GM12865 (cell line): Measurements from ENCODE around the gene ARHGEF25.
"Not testable (repeated sequence)": the region's sequence is repeated elsewhere in the genome, so short reads cannot be mapped to it uniquely, and the experiment has no call there.

Experiments
- DNase-seq: peaks from one replicate; pipeline ENCODE4 v3.0.0; 2010; ENCODE audit warnings: low read depth
- H3K4me3 ChIP-seq: 2 replicates; pipeline ENCODE4 v1.5.1; 2011; ENCODE audit warnings: mild to moderate bottlenecking, low read depth, low read length, control low read depth
- TF ChIP-seq, protein P1 (sequence below): IDR thresholded peaks from 2 replicates; pipeline ENCODE4 v1.5.1; 2011; ENCODE audit warnings: low read length, control low read depth, low read depth, inconsistent platforms; ENCODE audit not compliant: insufficient read depth; ENCODE audit errors: missing control alignments

The ARHGEF25 gene

DNA sequence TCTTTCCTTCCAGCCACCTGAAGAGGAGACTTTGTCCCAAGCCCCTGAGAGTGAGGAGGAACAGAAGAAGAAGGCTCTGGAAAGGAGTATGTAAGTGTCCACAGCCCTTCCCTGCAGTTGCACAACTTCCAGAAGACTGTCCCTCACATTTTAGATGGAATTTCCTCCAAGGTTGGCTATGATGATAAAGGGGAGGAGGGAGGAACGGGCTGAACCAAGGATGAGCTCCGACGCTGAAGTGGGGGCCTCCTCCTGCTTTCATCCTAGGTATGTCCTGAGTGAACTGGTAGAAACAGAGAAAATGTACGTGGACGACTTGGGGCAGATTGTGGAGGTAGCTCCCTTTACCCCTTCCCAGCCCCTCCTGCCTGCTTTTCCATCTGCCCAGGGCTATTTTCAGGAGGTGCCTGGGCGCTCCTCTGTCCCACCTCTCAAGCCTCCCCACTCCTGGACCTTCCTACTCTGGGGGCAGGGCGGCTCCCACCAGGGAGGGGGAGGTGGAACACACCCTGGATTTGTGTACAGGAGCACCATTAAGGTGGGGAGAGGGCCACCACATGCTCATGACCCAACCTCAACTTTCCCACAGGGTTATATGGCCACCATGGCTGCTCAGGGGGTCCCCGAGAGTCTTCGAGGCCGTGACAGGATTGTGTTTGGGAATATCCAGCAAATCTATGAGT, 2.3 kb downstream of the ARHGEF25 start:
- H3K4me3 ChIP-seq: no peak overlapping the region
- TF ChIP-seq, protein P1, sequence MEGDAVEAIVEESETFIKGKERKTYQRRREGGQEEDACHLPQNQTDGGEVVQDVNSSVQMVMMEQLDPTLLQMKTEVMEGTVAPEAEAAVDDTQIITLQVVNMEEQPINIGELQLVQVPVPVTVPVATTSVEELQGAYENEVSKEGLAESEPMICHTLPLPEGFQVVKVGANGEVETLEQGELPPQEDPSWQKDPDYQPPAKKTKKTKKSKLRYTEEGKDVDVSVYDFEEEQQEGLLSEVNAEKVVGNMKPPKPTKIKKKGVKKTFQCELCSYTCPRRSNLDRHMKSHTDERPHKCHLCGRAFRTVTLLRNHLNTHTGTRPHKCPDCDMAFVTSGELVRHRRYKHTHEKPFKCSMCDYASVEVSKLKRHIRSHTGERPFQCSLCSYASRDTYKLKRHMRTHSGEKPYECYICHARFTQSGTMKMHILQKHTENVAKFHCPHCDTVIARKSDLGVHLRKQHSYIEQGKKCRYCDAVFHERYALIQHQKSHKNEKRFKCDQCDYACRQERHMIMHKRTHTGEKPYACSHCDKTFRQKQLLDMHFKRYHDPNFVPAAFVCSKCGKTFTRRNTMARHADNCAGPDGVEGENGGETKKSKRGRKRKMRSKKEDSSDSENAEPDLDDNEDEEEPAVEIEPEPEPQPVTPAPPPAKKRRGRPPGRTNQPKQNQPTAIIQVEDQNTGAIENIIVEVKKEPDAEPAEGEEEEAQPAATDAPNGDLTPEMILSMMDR: no peak
- no peak for DNase-seq

DNA sequence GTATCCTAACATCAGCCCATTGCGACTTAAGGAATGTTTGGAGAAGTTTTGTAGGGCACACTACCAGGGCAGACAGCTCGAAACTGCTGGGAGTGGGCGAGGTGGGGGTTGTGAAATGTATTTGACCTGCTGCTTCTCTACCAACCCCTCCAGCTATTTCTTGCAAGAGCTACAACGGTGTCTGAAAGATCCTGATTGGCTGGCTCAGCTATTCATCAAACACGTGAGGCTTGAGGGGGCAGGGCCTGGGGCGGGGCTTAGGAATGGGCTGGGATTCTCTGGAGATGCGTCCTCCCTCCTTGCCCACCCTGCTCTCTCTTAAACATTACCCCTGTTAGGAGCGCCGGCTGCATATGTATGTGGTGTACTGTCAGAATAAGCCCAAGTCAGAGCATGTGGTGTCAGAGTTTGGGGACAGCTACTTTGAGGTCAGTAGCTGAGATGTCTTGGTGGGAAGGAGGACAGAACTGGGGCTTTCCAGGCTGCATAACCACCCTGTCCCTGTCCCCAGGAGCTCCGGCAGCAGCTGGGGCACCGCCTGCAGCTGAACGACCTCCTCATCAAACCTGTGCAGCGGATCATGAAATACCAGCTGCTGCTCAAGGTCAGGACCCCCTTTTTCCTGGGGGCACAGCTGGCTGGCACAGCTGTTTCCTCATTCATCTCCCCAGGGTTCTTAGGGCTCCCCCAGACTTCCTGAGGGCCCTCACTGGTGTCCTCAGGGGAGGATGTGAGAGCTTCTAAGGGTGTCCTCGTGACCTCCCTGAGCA, 3.1 kb downstream of the ARHGEF25 start:
- TF ChIP-seq, protein P1: no peak
- peak overlapping the region; percentile 18 for H3K4me3 ChIP-seq
- DNase-seq: peak; percentile 80

DNA sequence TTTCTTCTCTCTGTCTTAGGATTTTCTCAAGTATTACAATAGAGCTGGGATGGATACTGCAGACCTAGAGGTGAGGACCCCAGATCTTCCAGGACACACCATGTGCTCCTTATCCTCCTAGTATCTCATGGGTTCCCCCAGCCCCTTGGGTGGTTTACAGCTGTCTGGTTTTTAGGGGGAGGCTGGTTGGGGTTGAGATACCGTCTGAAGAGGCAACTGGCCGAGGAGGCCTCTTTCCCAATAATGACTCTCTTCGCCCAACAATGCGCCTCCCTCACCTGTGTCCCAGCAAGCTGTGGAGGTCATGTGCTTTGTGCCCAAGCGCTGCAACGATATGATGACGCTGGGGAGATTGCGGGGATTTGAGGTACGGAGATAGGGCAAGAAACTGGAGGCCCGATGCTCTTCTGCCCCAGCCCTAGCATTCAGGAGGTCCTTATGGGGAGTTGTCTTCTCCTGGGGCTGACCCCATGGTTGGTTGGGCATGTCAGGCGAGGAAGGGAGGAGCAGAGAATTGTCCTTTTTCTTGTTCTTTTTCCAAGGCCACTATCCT, 3.8 kb downstream of the ARHGEF25 start:
- no peak for DNase-seq
- no peak overlapping the region for H3K4me3 ChIP-seq
- TF ChIP-seq, protein P1: no peak

DNA sequence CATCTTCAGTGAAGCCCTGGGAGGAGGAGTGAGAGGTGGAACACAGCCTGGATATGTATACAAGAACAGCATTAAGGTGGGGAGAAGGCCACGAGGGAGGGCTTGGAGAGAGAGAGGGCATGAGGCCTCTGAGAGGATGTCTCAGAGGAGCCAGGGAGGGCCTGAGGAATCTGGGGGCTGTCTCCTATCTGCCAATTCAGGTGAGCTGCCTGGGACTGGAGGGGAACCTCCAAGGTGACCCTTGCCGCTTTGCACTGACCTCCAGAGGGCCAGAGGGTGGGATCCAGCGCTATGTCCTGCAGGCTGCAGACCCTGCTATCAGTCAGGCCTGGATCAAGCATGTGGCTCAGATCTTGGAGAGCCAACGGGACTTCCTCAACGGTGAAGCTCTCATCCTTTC, 4.4 kb downstream of the ARHGEF25 start:
- DNase-seq: no peak
- H3K4me3 ChIP-seq: no peak overlapping the region
- TF ChIP-seq, protein P1: no peak

DNA sequence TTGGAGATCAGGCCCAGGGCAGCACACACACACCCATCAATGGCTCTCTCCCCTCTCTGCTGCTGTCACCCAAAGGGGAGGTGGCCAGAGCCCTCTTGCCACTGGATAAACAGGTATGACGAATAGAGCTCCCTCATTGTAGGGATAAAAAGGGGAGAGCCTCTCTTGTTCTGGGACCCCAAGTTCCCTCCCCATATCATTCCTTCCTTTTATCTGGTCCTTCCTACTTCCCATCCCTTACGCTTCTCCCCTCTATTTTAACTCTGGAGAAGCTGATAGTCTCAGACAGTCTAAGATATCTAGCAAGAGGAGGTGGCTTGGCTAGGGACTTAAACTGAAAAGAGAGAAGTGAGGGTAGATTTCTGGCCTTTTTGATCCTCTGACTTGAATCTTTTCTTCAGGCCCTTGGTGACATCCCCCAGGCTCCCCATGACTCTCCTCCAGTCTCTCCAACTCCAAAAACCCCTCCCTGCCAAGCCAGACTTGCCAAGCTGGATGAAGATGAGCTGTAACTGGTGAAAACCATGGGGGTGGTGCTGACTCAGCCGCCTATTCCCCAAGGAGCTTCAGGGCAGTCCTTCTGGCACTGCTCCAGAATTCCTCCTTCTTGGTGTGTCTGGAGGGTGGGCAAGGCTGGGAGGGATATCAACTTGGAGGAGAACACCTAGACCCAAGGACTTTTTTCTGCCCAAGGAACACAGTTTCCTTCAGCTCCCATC, 5.3 kb downstream of the ARHGEF25 start:
- no peak for DNase-seq
- TF ChIP-seq, protein P1: no peak

DNA sequence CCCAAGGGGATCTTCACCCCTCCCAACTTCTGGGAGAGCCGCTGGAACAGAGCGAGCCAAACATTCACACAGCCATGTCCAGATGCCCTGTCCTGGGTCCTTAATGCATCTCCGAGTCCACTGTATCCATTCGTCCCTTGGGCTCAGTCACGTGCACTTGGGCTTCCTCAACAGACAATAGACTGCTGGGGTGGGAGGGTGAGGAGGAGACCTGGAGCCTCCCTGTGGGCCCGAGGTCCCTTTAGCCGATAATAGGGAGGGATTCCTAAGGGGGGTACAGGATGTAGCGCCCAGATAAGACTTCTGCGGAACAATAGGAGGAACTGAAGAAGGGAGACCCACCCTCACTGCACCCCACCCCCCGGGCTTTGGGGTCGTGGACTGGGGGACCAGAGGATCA, 6.7 kb downstream of the ARHGEF25 start:
- TF ChIP-seq, protein P1: no peak
- DNase-seq: no peak
- H3K4me3 ChIP-seq: no peak overlapping the region

More for the DNA sequence above, 5.3 kb downstream of the ARHGEF25 start:
- H3K4me3 ChIP-seq: no peak overlapping the region

DNA sequence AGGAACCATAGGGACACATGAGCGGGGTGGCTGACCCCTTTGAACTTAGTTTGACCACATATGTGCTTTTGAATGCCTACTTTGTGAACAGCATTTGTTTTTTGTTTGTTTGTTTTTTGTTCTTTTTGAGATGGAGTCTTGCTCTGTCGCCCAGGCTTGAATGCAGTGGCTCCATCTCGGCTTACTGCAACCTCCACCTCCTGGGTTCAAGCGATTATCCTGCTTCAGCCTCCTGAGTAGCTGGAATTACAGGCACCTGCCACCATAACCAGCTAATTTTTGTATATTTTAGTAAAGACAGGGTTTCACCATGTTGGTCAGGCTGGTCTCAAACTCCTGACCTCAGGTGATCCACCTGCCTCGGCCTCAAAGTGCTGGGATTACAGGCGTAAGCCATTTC, 7.2 kb downstream of the ARHGEF25 start:
- H3K4me3 ChIP-seq, DNase-seq: not testable (repeated sequence)
